ENCODE data around the gene GALNT11.

The GALNT11 gene

DNA sequence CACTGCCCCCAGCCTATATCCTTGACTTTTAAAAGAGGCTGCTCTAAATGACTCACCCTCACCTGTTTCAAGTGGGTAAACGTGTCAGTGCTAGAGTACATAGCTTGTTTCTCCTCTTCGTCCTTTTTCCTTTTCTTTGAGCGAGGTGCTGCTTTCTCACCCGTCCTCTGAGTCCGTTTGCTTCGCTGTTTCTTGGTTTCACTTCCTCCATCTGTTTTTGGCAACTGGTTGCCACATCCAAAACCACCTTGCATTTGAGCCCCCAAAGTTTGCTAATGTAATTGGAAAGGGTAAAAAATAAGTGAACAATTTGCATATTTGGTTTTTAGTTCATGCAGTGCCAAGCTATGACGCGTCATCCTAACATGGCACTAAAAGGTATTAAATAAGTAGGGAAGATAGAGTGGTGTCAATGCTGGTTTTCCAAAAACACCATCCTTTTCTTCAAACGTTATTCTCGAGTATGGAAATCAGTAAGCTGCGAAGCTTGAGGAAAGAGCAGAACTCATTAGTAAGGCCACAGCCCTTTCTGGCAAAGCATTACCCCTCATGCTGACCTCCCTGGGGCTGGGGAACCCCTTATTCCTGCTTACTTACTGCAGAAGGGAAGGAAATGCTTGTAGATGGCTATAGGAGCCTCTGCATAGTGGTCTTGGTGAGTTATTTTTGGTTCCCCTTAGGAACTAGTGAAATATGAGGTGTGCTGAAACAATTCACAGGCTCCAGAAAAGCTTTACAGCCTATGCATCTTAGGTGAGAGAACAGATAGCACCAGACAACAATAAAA lies 133.5 kb downstream of the GALNT11 start:
- no peak for DNase-seq

DNA sequence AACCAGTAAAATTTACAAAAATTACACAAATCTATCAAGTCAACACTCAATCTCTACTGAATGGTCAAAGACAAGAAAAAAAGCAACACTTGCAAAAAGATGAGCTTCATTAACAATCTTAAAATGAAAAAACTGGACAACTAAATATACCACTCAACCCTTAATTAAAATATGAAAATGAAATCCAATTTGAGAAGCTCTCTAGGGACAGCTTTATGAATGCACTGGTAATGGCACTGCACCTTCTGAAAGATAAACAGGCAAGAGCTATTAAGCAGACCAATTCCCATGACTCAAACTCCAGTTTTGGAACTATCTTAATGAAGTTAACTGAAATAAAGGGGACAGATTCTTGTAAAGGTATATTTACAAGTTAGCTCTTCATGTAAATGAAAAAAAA lies 135.7 kb downstream of the GALNT11 start:
- no peak for DNase-seq

- DNase-seq = no peak
Observed at GRCh38 chr7:152162287-152162686, 136.8 kb downstream of the GALNT11 start.
